Fibroblast of skin of abdomen (primary cell): ENCODE data around the gene OR14A16. TPM values are rescaled to one million over a fixed set of nuclear protein-coding genes. Genes with fewer than 3 reads are reported as not detected.

Source experiments
- DNase-seq: peaks from one replicate; pipeline ENCODE4 v3.0.0-alpha.2; 2013
- polyA plus RNA-seq, 2 experiments: library from polyadenylated mRNA; unstranded; fragments of 120-200 nt; gene quantifications; one replicate each; pipeline ENCODE4 v1.2.1, GENCODE V29; 2013; ENCODE audit not compliant: insufficient read length in 2 of 2

OR14A16 gene
- not detected for polyA plus RNA-seq (2013, experiment 1 of 2; ENCODE audit: insufficient read length)
- not detected for polyA plus RNA-seq (2013, experiment 2 of 2; ENCODE audit: insufficient read length)

GRCh38 chr1:247824023-247824422, at the start of gene OR14A16:
Gene OR14A16, minus strand, starts transcription at chr1:247824119. Its CDS starts 8,390 bp downstream, at chr1:247815729.
- no peak for DNase-seq

- no peak for DNase-seq
Observed at GRCh38 chr1:247865416-247865815, 41.5 kb upstream of the OR14A16 start.

GRCh38 chr1:247864644-247865043, 40.7 kb upstream of the OR14A16 start:
- DNase-seq: no peak

- no peak for DNase-seq
Observed at GRCh38 chr1:247862756-247863155, 38.8 kb upstream of the OR14A16 start.

DNA sequence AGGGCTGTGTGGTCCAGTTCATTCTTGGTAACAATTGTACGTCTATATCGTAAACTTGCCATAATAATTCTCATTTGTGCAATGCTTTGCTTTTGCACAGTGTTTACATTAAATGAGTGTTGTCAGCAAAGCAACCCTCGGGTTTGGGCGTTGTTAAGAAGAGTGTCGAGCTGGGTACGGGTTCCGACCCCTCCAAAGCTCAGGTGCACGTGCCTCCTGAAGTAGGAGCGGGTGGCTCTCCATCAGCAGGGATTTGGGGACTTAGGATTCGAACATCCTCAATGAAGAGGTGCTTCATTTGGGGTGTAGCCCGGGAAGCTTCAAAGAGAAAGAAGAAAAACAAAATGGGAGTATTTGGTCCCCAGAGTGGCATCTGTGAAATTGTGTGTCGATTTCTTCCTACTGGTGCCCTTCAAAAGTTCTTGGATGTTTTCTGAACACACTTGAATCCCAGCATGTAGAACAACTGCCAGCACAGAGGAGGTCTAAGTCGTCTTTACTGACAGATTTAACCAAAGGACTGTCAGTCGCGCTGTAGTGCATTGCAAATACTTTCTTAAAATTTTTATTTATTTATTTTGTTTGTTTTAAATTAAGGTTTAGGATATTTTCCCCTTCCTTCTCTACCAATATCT, 34.2 kb upstream of the OR14A16 start:
- no peak for DNase-seq

DNA sequence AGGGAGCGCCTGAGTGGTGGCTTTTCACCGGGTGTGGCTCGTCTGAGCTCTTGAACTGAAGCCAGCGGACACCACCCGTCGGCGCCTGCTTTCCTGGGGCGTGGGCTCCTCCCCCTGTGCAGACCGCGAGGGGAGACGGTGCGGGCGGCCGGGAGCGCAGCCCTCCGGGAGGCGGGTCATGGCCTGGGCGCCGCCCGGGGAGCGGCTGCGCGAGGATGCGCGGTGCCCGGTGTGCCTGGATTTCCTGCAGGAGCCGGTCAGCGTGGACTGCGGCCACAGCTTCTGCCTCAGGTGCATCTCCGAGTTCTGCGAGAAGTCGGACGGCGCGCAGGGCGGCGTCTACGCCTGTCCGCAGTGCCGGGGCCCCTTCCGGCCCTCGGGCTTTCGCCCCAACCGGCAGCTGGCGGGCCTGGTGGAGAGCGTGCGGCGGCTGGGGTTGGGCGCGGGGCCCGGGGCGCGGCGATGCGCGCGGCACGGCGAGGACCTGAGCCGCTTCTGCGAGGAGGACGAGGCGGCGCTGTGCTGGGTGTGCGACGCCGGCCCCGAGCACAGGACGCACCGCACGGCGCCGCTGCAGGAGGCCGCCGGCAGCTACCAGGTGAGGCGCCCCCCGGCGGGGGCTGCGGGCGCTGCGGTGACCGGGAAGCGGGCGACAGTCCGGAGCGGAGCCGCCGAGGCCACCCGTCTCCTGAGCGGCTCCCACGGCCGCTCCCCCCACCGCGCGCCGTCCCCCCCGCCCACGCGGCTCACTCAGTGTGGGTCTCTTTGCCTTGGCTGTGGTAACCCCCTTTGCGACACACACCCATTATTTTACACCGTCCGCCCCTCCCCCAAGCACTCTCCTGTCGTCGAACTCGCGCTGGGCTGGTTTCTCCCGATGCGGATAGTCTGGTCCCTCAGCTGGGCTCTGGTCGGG, 33.4 kb upstream of the OR14A16 start, which contains the start of gene TRIM58:
TRIM58 (plus strand) TSS at position 119 of the 916 bp plus-strand sequence; CDS start at position 179, 60 bp downstream.
- no peak for DNase-seq

- DNase-seq: no peak
Observed at GRCh38 chr1:247855911-247856310, 32.0 kb upstream of the OR14A16 start.

DNA sequence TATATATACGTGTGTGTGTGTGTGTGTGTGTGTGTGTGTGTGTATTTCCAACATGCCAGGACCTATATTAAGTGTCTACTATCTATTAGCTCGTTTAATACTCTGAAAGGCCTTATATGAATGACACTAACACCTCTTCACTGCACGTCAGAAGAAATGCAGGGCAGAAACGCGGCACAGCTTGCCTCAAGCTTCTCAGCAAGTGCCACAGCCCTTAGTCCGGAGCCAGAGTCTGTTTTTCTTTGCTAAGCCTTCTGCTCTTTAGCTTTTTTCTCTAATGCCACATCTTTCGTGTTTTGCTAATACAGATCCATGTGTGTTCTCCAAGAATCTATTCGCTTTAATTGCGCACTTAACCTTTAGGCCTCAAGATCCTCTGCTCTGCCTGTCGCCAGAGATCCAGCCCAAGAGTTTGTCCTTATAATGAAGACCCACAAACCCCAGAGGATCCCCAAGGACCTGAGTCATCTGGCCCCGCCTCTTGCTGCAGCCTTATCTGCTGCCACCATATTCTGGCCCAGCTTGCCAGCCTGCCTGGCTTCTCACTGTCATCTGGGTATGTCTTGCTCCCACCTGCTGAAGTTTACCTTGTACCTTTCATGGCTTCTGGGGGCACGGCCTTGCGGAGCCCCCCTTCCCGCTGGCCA, 31.1 kb upstream of the OR14A16 start:
- no peak for DNase-seq

GRCh38 chr1:247849616-247850015, 25.7 kb upstream of the OR14A16 start:
- DNase-seq: no peak

GRCh38 chr1:247848346-247848745, 24.4 kb upstream of the OR14A16 start:
- no peak for DNase-seq

- no peak for DNase-seq
Observed at GRCh38 chr1:247845693-247846017, 21.7 kb upstream of the OR14A16 start.

DNA sequence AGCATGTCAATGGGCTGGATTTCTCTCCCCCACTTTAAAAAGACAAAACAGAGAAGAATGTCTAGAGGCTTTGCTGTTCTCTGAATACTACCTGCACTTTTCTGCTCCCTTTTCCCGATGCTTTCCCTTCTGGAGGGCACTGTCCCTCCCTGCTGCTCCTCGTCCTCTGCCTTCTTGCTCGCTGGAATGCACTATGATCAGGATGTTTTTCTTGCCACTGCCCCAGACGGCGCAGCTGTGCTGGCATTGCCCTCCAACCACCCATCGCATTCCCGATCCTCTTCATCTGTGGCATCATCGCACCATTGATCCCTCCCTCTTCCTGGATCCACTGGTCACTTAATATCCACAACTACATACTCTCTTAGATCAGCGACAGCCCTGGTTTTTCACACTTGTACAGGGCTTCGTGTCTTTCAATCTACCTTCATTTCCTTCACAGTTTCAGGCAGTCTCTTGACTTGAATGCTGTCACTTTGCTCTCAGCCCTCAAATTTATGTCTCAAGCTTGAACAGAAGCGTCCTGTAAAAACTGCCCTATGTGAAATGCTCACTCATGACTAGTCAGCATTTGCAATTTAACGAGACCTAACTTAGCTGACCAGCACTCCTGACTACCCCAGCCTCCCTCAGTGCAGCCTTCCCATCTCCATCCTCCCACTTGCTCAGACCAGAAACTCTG, 21.2 kb upstream of the OR14A16 start:
- DNase-seq: no peak

- DNase-seq: no peak
Observed at GRCh38 chr1:247843411-247843810, 19.5 kb upstream of the OR14A16 start.

DNA sequence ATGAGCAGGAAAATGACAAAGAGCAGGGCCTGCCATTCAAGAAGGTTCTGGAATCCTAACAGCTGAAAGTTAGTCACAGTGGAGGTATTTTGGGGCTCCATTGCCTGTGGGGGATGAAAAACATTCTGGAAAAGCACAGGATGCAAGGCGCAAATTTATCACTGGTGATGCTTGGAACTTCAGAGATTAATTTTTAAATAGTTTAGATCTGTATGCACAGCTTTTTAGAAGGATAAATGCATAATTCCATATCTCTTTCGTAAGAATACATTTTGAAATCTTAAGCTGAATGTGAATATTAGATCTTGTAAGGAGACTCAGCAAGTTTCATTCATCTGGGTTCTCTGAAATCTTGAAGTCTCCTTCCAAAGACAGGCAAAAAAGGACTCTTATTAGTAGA, 17.9 kb upstream of the OR14A16 start, which contains the start of gene OR11L1:
OR11L1 (minus strand) TSS at position 101 of the 400 bp plus-strand sequence; CDS start at position 101, 0 bp downstream.
- DNase-seq: no peak

- no peak for DNase-seq
Observed at GRCh38 chr1:247840818-247841217, 16.9 kb upstream of the OR14A16 start.

- DNase-seq: no peak
Observed at GRCh38 chr1:247833601-247834000, 9.7 kb upstream of the OR14A16 start.

DNA sequence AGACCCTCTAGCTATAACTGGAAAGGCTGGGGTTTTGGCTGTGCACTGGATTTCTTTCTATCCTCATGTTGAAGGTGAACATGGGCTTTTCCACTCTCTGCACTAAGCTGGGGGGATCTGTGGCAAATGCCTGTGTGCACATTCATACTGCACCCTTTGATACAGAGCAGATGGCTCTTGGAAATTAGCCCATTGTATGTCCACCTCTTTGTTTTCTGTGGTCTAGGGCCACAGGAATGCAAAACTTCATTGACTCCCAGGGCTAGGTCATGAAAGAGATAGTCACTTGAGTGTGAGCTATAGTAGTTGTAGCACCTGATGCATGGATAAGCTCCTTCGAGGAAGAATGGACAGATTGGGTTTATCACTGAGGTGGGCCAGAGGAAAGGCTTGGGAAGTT, 5.7 kb upstream of the OR14A16 start:
- DNase-seq: no peak

DNA sequence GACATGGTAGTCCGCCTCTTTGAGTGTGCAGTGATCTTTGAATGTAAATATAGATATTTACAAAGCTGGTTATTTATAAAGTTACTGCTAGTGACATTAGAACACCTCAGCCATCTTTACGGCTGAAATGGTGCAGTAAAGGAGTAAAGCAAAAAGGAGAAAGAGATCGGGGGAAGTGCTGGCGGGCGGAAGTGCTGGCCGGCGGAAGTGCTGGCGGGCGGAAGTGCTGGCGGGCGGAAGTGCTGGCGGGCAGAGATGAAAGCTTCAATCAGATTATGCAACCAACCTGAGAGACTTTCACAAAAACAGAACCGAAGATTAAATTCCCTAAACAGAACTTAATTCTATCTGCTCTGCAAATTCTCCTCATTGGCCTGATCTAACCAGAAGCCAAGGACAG, 1.4 kb upstream of the OR14A16 start:
- no peak for DNase-seq

DNA sequence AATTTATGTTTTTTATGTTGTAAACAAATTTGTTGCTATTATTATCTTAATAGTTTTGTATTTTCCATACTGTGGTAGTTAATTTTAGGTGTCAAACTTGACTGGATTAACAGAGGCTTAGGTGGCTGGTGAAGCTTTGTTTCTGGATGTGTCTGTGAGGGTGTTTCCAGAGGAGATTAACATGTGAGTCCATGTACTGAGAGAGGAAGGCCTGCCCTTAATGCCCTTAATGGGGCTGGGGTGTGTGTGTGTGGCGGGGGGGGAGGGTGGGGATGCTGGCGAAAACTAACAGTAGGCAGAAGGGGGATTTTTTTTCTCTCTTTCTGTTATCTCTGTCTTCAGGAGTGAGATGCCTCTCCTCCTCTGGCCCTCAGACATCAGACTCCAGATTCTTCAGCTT, 1.9 kb downstream of the OR14A16 start:
- DNase-seq: no peak

- no peak for DNase-seq
Observed at GRCh38 chr1:247812637-247813036, 11.3 kb downstream of the OR14A16 start.

DNA sequence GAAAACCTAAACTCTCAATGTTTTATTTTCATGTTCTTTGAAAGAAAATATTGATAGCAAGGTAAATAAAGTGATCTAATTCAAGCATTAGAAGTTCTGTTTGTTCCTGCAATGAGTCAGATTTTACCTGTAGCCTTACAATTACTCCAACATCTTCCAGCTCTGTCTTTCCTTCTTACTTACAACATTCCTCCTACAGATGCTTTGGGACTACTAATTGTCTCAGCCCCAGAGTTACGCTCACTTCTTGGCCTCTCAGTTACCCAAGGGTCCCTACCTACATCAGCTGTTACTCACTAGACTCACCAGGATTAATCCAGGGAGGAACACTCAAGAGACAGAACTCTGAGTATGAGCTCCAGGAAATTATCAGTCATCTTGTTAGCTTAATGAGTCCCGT, 26.4 kb downstream of the OR14A16 start:
- DNase-seq: no peak

DNA sequence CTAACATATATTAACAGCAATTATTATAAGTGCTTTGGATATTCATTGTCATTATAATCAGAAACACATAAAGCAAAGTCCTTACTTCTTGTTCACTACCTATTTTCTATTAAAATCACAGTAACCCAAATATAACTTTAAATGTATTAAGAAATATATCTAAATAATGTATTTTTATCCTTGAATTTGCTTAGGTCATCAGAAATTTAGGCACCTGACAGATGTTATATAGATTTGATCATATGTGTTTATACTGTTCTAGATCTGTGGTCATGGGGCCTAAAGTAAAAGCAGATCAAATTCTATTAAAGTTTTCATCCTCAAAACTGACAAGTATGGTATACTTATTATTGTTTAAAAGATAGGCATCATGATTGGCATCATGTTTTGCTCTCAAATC, 54.3 kb downstream of the OR14A16 start:
- no peak for DNase-seq
